Esophagus squamous epithelium (tissue), 5 donors: ENCODE results near the gene TIGD3. TPM values are rescaled to one million over a fixed set of nuclear protein-coding genes. Genes with fewer than 3 reads are reported as not detected.

Experiments
- DNase-seq: peaks from one replicate; lab custom pipeline; 2025; lab: John Stamatoyannopoulos, UW
- H3K27ac ChIP-seq, 4 donors: fragments of 200-600 bp; sonication (generic); one replicate each; pipeline ENCODE4 v1.5.1; 2016 to 2019; ENCODE audit warnings: mild to moderate bottlenecking in 1 of 4
- H3K27me3 ChIP-seq, 4 donors: fragments of 200-600 bp; sonication (generic); 1 replicate in 3 of 4; 2 replicates in 1 of 4; pipeline versions ENCODE4 v1.5.1 to v1.6.0; 2017 to 2021; ENCODE audit warnings: antibody characterized with exemption in 1 of 4
- H3K36me3 ChIP-seq, 3 donors: fragments of 200-600 bp; sonication (generic); one replicate each; pipeline ENCODE4 v1.5.1; 2016 to 2019
- H3K4me1 ChIP-seq, 3 donors: fragments of 200-600 bp; sonication (generic); one replicate each; pipeline ENCODE4 v1.5.1; 2017 to 2019
- H3K4me3 ChIP-seq, 4 donors: fragments of 200-600 bp; sonication (generic); 1 replicate in 3 of 4; 2 replicates in 1 of 4; pipeline ENCODE4 v1.5.1; 2016 to 2019; ENCODE audit warnings: mild to moderate bottlenecking in 2 of 4, moderate library complexity in 1 of 4
- H3K9me3 ChIP-seq, 3 donors: fragments of 200-600 bp; sonication (generic); one replicate each; pipeline ENCODE4 v1.5.1; 2016 to 2019
- CTCF ChIP-seq, 6 experiments: fragments of 450-650 bp in 4 of 6; fragments of 200-600 bp in 2 of 6; sonication (generic) in 2 of 6; IDR thresholded peaks; one replicate each; pipeline ENCODE4 v1.5.1; 2016 to 2019; ENCODE audit warnings: antibody characterized with exemption in 6 of 6, mild to moderate bottlenecking in 4 of 6, moderate library complexity in 4 of 6
- POLR2A ChIP-seq, 4 donors: fragments of 450-650 bp; IDR thresholded peaks; one replicate each; pipeline ENCODE4 v1.6.1; 2017; ENCODE audit warnings: antibody characterized with exemption in 4 of 4, mild to moderate bottlenecking in 4 of 4, moderate library complexity in 3 of 4
- WGBS, 2 donors: methylation state at CpG; one replicate each; pipeline ENCODE4 v1.1.5; 2018; 5-methylcytosine and 5-hydroxymethylcytosine counted together
- intact Hi-C: fragments of 100-400 bp; cut with DNase I; formaldehyde crosslinking; loops from one replicate; pipeline ENCODE4 v1.15.0; 2022
- total RNA-seq, 4 donors: library from RNA; depleted of rRNA; stranded (reverse); fragments of >200 nt; gene quantifications; one replicate each; pipeline ENCODE4 v1.1.0, GENCODE V29; 2016
- donor health status: DM: yes; HTN: yes; CAD: no.

TIGD3 gene
- total RNA-seq, 4 donors from 2014 or later, result 0.13 to 1.3 (median 0.56) TPM

GRCh38 chr11:65363770-65364169 is 9.2 kb downstream of the TIGD3 start:
- no peak overlapping the region for H3K4me3 ChIP-seq
- no peak for DNase-seq
- WGBS, 2 donors, result 72 to 86% methylated on average over 3 of the region's 3 CpGs
- H3K36me3 ChIP-seq, result no peaks in the 10 kb centered on the region
- H3K27me3 ChIP-seq, result no peaks in the 10 kb centered on the region
- H3K9me3 ChIP-seq, result no peaks in the 10 kb centered on the region
- intact Hi-C loops, result no loop called here
- TF ChIP-seq CTCF (IDR thresholded peaks at IDR 0.05) (no peak), POLR2A (IDR thresholded peaks at IDR 0.05) (no peak)
- no peak overlapping the region for H3K27ac ChIP-seq
- peaks cover 0 to 8% (median 3%) of the 10 kb centered on the region in 3 donors for H3K4me1 ChIP-seq

- H3K4me3 ChIP-seq, result no peak overlapping the region
- peaks cover 0 to 8% (median 3%) of the 10 kb centered on the region in 3 donors for H3K4me1 ChIP-seq
- 0 to 2% methylated on average over 4 of the region's 4 CpGs for WGBS, 2 donors
- H3K9me3 ChIP-seq, result no peaks in the 10 kb centered on the region
- H3K27ac ChIP-seq, result no peak overlapping the region
- no peaks in the 10 kb centered on the region for H3K27me3 ChIP-seq
- intact Hi-C loops, result loop anchor here (5.0 kb wide), 1 partner anchor 146 kb away; no protein-coding TSS in a partner anchor
- DNase-seq, result no peak
- TF ChIP-seq POLR2A (IDR thresholded peaks at IDR 0.05) (no peak), CTCF (IDR thresholded peaks at IDR 0.05) (peak; percentile 62 to 90 (median 84))
- H3K36me3 ChIP-seq, result no peaks in the 10 kb centered on the region
Measured at GRCh38 chr11:65366340-65366773, 11.8 kb downstream of the TIGD3 start.

GRCh38 chr11:65370659-65371049 is 16.1 kb downstream of the TIGD3 start:
- H3K27me3 ChIP-seq, result no peaks in the 10 kb centered on the region
- peak overlapping the region in 1 of 4 donors; percentile 19 for H3K27ac ChIP-seq
- no peak for DNase-seq
- 80 to 89% methylated on average over 5 to 6 of the region's 6 CpGs for WGBS, 2 donors
- no peaks in the 10 kb centered on the region for H3K36me3 ChIP-seq
- TF ChIP-seq CTCF (IDR thresholded peaks at IDR 0.05), result no peak
- TF ChIP-seq POLR2A (IDR thresholded peaks at IDR 0.05), result no peak
- no peaks in the 10 kb centered on the region for H3K9me3 ChIP-seq
- H3K4me1 ChIP-seq, result peaks cover 0 to 19% (median 3%) of the 10 kb centered on the region in 3 donors
- no peak overlapping the region for H3K4me3 ChIP-seq
- intact Hi-C loops, result no loop called here

GRCh38 chr11:65373839-65374580 is 19.5 kb downstream of the TIGD3 start:
- no peaks in the 10 kb centered on the region for H3K36me3 ChIP-seq
- 80 to 89% methylated on average over 8 to 9 of the region's 14 CpGs for WGBS, 2 donors
- intact Hi-C loops, result no loop called here
- H3K27me3 ChIP-seq, result no peaks in the 10 kb centered on the region
- no peak overlapping the region for H3K27ac ChIP-seq
- no peak overlapping the region for H3K4me3 ChIP-seq
- no peak for DNase-seq
- H3K9me3 ChIP-seq, result no peaks in the 10 kb centered on the region
- no peak for TF ChIP-seq POLR2A (IDR thresholded peaks at IDR 0.05)
- no peak for TF ChIP-seq CTCF (IDR thresholded peaks at IDR 0.05)
- peaks cover 0 to 16% (median 0%) of the 10 kb centered on the region in 3 donors for H3K4me1 ChIP-seq

GRCh38 chr11:65375012-65375411 is 20.5 kb downstream of the TIGD3 start:
- H3K4me1 ChIP-seq, result peaks cover 0 to 26% (median 0%) of the 10 kb centered on the region in 3 donors
- no peak for DNase-seq
- H3K27ac ChIP-seq, result peak overlapping the region in 1 of 4 donors; percentile 21
- WGBS, 2 donors, result 50 to 58% methylated on average over 8 of the region's 8 CpGs
- intact Hi-C loops, result no loop called here
- H3K27me3 ChIP-seq, result no peaks in the 10 kb centered on the region
- no peaks in the 10 kb centered on the region for H3K36me3 ChIP-seq
- no peaks in the 10 kb centered on the region for H3K9me3 ChIP-seq
- no peak overlapping the region for H3K4me3 ChIP-seq
- TF ChIP-seq CTCF (IDR thresholded peaks at IDR 0.05) (no peak), POLR2A (IDR thresholded peaks at IDR 0.05) (no peak)
